Measurements from ENCODE around the gene SLC2A6. TPM values are rescaled to one million over a fixed set of nuclear protein-coding genes. Genes with fewer than 3 reads are reported as not detected.
A peak's percentile ranks its signal among the peaks of the same experiment; 100 is the strongest.

The SLC2A6 gene
- total RNA-seq, 1 experiment from 2014 or later: 18.7 TPM

DNA sequence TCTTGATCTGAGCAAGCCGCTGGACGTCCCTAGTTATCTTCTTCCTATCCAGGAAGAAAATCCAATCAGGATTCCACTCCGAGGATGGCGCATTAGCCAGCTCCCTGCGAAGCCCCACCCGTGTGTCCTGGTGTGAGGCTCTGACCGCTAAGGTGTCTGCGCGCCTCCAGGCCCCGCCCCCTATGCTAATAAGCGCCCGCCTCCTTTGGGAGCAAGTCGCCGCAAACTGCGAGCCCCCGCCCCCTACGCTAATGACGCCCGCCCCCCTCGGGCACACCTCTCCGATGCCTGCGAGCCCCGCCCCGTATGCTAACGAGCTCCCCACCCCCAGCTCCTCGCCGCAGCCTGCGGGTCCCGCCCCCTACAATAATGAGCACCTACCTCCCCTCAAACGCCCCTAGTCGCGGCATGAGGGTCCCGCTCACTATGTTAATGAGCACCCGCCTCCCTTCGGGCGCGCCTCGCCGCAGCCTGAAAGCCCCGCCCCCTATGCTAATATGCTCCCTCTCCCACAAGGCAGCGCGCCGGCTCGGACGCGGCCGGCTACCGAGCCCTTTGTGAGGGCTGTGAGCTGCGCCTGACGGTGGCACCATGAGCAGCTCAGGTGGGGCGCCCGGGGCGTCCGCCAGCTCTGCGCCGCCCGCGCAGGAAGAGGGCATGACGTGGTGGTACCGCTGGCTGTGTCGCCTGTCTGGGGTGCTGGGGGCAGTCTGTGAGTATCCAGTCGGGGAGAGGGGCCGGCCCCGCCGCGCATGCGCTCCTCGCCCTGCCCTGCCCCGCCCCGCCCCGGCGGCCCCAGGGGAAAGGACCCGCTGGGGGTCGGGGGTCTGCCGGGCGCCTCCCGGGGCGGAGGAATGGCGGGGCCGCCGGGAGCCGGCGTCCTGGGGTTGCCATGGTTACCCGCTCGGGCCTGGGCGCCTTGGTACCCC, 19.2 kb downstream of the SLC2A6 start, which contains the start of gene CACFD1:
CACFD1 (plus strand) TSS at position 503 of the 929 bp plus-strand sequence; CDS start at position 592, 89 bp downstream.
- Histone ChIP-seq H4K20me1 (ENCODE audit: control insufficient read depth, insufficient read depth, insufficient read length) (peaks cover 2% of the 10 kb centered on the region), H3T11ph (ENCODE audit: low read length) (no peak within 1 kb of the TSS), H2BK15ac (ENCODE audit: low read depth, low read length) (no peak within 1 kb of the TSS), H3K79me1 (ENCODE audit: insufficient read depth, low read depth, low read length, poor library complexity, severe bottlenecking) (no peaks in the 10 kb centered on the region), H2AFZ (ENCODE audit: low read length) (no peak within 1 kb of the TSS), H4K91ac (ENCODE audit: insufficient read length, low read depth, low read length) (no peak within 1 kb of the TSS), H3K23ac (ENCODE audit: insufficient read length, low read depth, low read length) (no peak within 1 kb of the TSS), H2BK12ac (ENCODE audit: insufficient read length, low read depth, low read length) (no peak within 1 kb of the TSS), H2AK5ac (ENCODE audit: insufficient read length, low read length) (no peak within 1 kb of the TSS), H3K27me3 (ENCODE audit: insufficient read depth, low read length) (no peaks in the 10 kb centered on the region), H3K56ac (ENCODE audit: insufficient read length, low read depth, low read length) (no peak within 1 kb of the TSS), H4K8ac (replicated peaks; ENCODE audit: insufficient read length, low read depth, low read length) (no peak within 1 kb of the TSS), H3K4ac (ENCODE audit: low read depth, low read length) (no peak within 1 kb of the TSS; the same call in 1 of the 2 replicates), H3K23me2 (ENCODE audit: insufficient read length, low read depth, low read length, poor library complexity, severe bottlenecking) (peaks cover 13% of the 10 kb centered on the region), H2BK120ac (ENCODE audit: low read depth, low read length, poor library complexity, severe bottlenecking) (no peak within 1 kb of the TSS), H3K4me2 (ENCODE audit: insufficient read depth, insufficient read length, low read length) (peak within 1 kb of the TSS; percentile 82), H3K9me3 (ENCODE audit: control insufficient read depth, low read depth, low read length) (no peaks in the 10 kb centered on the region), H3K9ac (ENCODE audit: extremely low read depth, insufficient read length, low read length) (peak within 1 kb of the TSS; percentile 76), H2BK20ac (ENCODE audit: low read depth, low read length, poor library complexity, severe bottlenecking) (no peak within 1 kb of the TSS), H3K79me2 (ENCODE audit: insufficient read depth, low read length) (no peaks in the 10 kb centered on the region), H2BK5ac (ENCODE audit: insufficient read length, low read length) (no peak within 1 kb of the TSS), H3K18ac (ENCODE audit: insufficient read length, low read depth, low read length) (peak within 1 kb of the TSS; percentile 98), H4K5ac (ENCODE audit: insufficient read length, low read depth, low read length) (no peak within 1 kb of the TSS), H3K27ac (ENCODE audit: insufficient read length, low read depth, low read length) (no peak within 1 kb of the TSS), H3K14ac (ENCODE audit: insufficient read depth, low read length) (peak within 1 kb of the TSS; percentile 97), H3K4me1 (ENCODE audit: insufficient read depth, low read length) (peaks cover 7% of the 10 kb centered on the region; the same call in 1 of the 2 replicates)
- H3K9me3 Mint-ChIP-seq: no peaks in the 10 kb centered on the region; a peak in 1 of 5 replicates
- peak within 1 kb of the TSS; percentile 84 to 92 for H3K4me3 Mint-ChIP-seq
- peak; percentile 98 for DNase-seq
- H3K27ac Mint-ChIP-seq: peak within 1 kb of the TSS; percentile 90 to 97 (median 96); a peak in 6 of 7 replicates
- TF ChIP-seq, protein P1, sequence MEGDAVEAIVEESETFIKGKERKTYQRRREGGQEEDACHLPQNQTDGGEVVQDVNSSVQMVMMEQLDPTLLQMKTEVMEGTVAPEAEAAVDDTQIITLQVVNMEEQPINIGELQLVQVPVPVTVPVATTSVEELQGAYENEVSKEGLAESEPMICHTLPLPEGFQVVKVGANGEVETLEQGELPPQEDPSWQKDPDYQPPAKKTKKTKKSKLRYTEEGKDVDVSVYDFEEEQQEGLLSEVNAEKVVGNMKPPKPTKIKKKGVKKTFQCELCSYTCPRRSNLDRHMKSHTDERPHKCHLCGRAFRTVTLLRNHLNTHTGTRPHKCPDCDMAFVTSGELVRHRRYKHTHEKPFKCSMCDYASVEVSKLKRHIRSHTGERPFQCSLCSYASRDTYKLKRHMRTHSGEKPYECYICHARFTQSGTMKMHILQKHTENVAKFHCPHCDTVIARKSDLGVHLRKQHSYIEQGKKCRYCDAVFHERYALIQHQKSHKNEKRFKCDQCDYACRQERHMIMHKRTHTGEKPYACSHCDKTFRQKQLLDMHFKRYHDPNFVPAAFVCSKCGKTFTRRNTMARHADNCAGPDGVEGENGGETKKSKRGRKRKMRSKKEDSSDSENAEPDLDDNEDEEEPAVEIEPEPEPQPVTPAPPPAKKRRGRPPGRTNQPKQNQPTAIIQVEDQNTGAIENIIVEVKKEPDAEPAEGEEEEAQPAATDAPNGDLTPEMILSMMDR (conservative IDR thresholded peaks at IDR 0.05): no peak
- H3K27me3 Mint-ChIP-seq (ENCODE audit: low read depth): peaks cover 7% of the 10 kb centered on the region; the same call in 1 of the 2 replicates
- H3K4me1 Mint-ChIP-seq: peaks cover 18 to 33% of the 10 kb centered on the region in 2 experiments
- no CpG with 5 or more reads among the region's 86 CpGs for WGBS (ENCODE audit: extremely low coverage, insufficient read length, low lambda C conversion rate)
- peaks cover 0 to 9% (median 0%) of the 10 kb centered on the region in 3 experiments; a peak in 3 of 7 replicates for H3K36me3 Mint-ChIP-seq (ENCODE audit: insufficient read depth in 1 of 3, low read depth in 3 of 3)
